Fibroblast of lung (primary cell): ENCODE data around the gene NUDT7. TPM values are rescaled to one million over a fixed set of nuclear protein-coding genes. Genes with fewer than 3 reads are reported as not detected.

Source experiments
- DNase-seq, 2 donors: peaks; one replicate each; pipeline versions ENCODE4 v3.0.0 to v3.0.0-alpha.2; 2010; ENCODE audit warnings: low read depth in 2 of 2
- H2AFZ ChIP-seq: 2 replicates; pipeline ENCODE4 v1.5.1; 2012; ENCODE audit warnings: low read length, control low read depth, inconsistent platforms
- H3K27ac ChIP-seq: 2 replicates; pipeline ENCODE4 v1.5.1; 2011; ENCODE audit warnings: low read length, control low read depth; ENCODE audit not compliant: insufficient read depth
- H3K27me3 ChIP-seq: 2 replicates; pipeline ENCODE4 v1.5.1; 2011; ENCODE audit warnings: mild to moderate bottlenecking, low read length; ENCODE audit not compliant: control insufficient read depth, insufficient read depth
- H3K36me3 ChIP-seq: 2 replicates; pipeline ENCODE4 v1.5.1; 2011; ENCODE audit warnings: low read length; ENCODE audit not compliant: control insufficient read depth, insufficient read depth
- H3K4me1 ChIP-seq: 2 replicates; pipeline ENCODE4 v1.5.1; 2011; ENCODE audit warnings: low read length; ENCODE audit not compliant: control insufficient read depth, insufficient read depth; ENCODE audit errors: extremely low read depth
- H3K4me2 ChIP-seq: 2 replicates; pipeline ENCODE4 v1.5.1; 2011; ENCODE audit warnings: low read length, control low read depth; ENCODE audit not compliant: insufficient read depth; ENCODE audit errors: extremely low read depth
- H3K4me3 ChIP-seq, 4 experiments: fragments of 200-600 bp in 1 of 4; sonication (generic) in 1 of 4; replicated peaks in 1 of 4; 2 replicates each; pipeline ENCODE4 v1.5.1; 2011 to 2016; ENCODE audit warnings: low read length in 4 of 4, low read depth in 3 of 4, mild to moderate bottlenecking in 3 of 4, control low read depth in 2 of 4, inconsistent platforms in 1 of 4, mixed read lengths in 1 of 4; ENCODE audit not compliant: insufficient read depth in 1 of 4; ENCODE audit errors: control extremely low read depth in 1 of 4
- H3K79me2 ChIP-seq: 2 replicates; pipeline ENCODE4 v1.5.1; 2012; ENCODE audit warnings: mild to moderate bottlenecking, low read length, inconsistent platforms; ENCODE audit not compliant: control insufficient read depth, insufficient read depth
- H3K9ac ChIP-seq: 2 replicates; pipeline ENCODE4 v1.5.1; 2011; ENCODE audit warnings: mild to moderate bottlenecking, low read length, control low read depth; ENCODE audit not compliant: insufficient read depth
- H3K9me3 ChIP-seq: 2 replicates; pipeline ENCODE4 v1.5.1; 2012; ENCODE audit warnings: low read depth, low read length; ENCODE audit not compliant: control insufficient read depth, insufficient read depth
- H4K20me1 ChIP-seq: 2 replicates; pipeline ENCODE4 v1.5.1; 2011; ENCODE audit warnings: low read length; ENCODE audit not compliant: control insufficient read depth, insufficient read depth; ENCODE audit errors: extremely low read depth
- EZH2 ChIP-seq: IDR thresholded peaks from 2 replicates; pipeline ENCODE4 v1.5.1; 2012; ENCODE audit warnings: low read length, control low read depth, mild to moderate bottlenecking; ENCODE audit errors: missing control alignments
- polyA plus RNA-seq, 2 donors: library from polyadenylated mRNA; depleted of rRNA in 1 of 2; stranded (reverse) in 1 of 2; unstranded in 1 of 2; fragments of >200 nt; gene quantifications; 2 replicates each; pipeline ENCODE4 v1.2.1, GENCODE V29; 2011 to 2012; ENCODE audit warnings: missing spikeins in 1 of 2
- total RNA-seq: library from RNA; depleted of rRNA; stranded (reverse); fragments of >200 nt; gene quantifications from 2 replicates; pipeline ENCODE4 v1.2.1, GENCODE V29; 2014
- TF ChIP-seq, protein P1 (sequence below), 2 donors: IDR thresholded peaks in 1 of 2; conservative IDR thresholded peaks in 1 of 2; 1 replicate in 1 of 2; 2 replicates in 1 of 2; pipeline ENCODE4 v1.5.1; 2011 to 2012; ENCODE audit warnings: low read length in 2 of 2, control low read depth in 1 of 2, inconsistent platforms in 1 of 2, low read depth in 1 of 2, mild to moderate bottlenecking in 1 of 2

Gene NUDT7
- total and polyA plus RNA-seq, 2 donors (not counting 1 experiment from before 2014, with no cell fraction given), result 15.2 to 21.5 TPM

DNA sequence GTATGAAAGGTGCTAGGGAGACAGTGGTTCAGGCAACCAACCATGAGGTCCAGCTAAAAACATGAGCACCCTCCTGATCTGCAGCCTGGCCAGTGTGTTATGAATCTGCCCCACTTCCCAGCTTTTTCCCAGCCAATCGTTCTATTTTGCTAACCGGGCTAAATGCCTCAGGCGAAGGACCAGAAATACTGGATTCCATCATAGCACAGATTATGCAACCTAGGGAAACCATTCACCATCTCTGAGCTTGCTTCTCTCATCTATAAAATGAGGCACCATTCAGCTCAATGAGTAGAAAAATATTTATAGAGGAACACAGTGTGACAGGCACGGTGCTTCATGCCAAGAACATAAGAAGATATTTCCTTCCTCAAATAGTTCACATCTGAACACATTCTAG is 45.2 kb upstream of the NUDT7 start:
- Histone ChIP-seq H3K9me3 (no peaks in the 10 kb centered on the region), H3K36me3 (no peaks in the 10 kb centered on the region), H3K79me2 (no peaks in the 10 kb centered on the region), H2AFZ (no peak overlapping the region), H3K4me1 (peaks cover 2% of the 10 kb centered on the region), H3K27ac (no peak overlapping the region), H3K9ac (no peak overlapping the region), H3K4me2 (no peak overlapping the region), H3K4me3 (no peak overlapping the region), H4K20me1 (no peaks in the 10 kb centered on the region), H3K27me3 (no peaks in the 10 kb centered on the region)
- peak in 1 of 2 donors; percentile 16 for DNase-seq
- TF ChIP-seq, protein P1, sequence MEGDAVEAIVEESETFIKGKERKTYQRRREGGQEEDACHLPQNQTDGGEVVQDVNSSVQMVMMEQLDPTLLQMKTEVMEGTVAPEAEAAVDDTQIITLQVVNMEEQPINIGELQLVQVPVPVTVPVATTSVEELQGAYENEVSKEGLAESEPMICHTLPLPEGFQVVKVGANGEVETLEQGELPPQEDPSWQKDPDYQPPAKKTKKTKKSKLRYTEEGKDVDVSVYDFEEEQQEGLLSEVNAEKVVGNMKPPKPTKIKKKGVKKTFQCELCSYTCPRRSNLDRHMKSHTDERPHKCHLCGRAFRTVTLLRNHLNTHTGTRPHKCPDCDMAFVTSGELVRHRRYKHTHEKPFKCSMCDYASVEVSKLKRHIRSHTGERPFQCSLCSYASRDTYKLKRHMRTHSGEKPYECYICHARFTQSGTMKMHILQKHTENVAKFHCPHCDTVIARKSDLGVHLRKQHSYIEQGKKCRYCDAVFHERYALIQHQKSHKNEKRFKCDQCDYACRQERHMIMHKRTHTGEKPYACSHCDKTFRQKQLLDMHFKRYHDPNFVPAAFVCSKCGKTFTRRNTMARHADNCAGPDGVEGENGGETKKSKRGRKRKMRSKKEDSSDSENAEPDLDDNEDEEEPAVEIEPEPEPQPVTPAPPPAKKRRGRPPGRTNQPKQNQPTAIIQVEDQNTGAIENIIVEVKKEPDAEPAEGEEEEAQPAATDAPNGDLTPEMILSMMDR (conservative IDR thresholded peaks at IDR 0.05 in 1 of 2, IDR thresholded peaks at IDR 0.05 in 1 of 2; ENCODE audit: low read depth in 1 of 2, low read length in 2 of 2), result no peak
- TF ChIP-seq EZH2, result no peak

GRCh38 chr16:77679391-77679790 is 42.9 kb upstream of the NUDT7 start:
- no peak for DNase-seq
- peaks cover 2% of the 10 kb centered on the region for H3K27me3 ChIP-seq
- no peak overlapping the region for H3K9ac ChIP-seq
- no peak overlapping the region for H3K4me2 ChIP-seq
- H3K9me3 ChIP-seq, result no peaks in the 10 kb centered on the region
- H3K4me3 ChIP-seq, result no peak overlapping the region
- no peaks in the 10 kb centered on the region for H4K20me1 ChIP-seq
- H3K36me3 ChIP-seq, result no peaks in the 10 kb centered on the region
- TF ChIP-seq, protein P1 (conservative IDR thresholded peaks at IDR 0.05 in 1 of 2, IDR thresholded peaks at IDR 0.05 in 1 of 2; ENCODE audit: low read depth in 1 of 2, low read length in 2 of 2), result no peak
- TF ChIP-seq EZH2, result no peak
- H2AFZ ChIP-seq, result no peak overlapping the region
- no peak overlapping the region for H3K27ac ChIP-seq
- no peaks in the 10 kb centered on the region for H3K79me2 ChIP-seq
- peaks cover 2% of the 10 kb centered on the region for H3K4me1 ChIP-seq

DNA sequence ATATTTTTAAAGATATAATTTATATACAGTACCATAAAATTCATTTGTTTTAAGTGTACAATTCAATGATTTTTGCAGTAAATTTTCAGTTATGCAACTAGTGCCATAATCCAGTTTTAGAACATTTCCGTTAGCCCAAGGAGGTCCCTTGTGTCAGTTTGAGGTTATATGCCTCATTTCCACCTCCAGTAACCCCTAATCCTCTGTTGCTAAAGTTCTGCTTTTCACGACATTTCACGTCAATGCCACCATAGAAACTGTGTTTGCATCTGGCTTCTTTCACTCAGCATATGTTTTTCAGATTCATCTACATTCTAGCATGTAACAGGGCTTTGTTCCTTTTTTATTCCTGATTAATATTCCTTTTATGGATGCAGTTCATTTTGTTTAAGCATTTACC is 42.4 kb upstream of the NUDT7 start:
- Histone ChIP-seq H2AFZ (no peak overlapping the region), H3K27ac (no peak overlapping the region), H3K27me3 (peaks cover 2% of the 10 kb centered on the region), H3K36me3 (no peaks in the 10 kb centered on the region), H3K4me3 (no peak overlapping the region), H3K9ac (no peak overlapping the region), H3K4me1 (peaks cover 2% of the 10 kb centered on the region), H4K20me1 (no peaks in the 10 kb centered on the region), H3K79me2 (no peaks in the 10 kb centered on the region), H3K9me3 (no peaks in the 10 kb centered on the region), H3K4me2 (no peak overlapping the region)
- DNase-seq, result peak in 1 of 2 donors; percentile 14
- TF ChIP-seq, protein P1 (conservative IDR thresholded peaks at IDR 0.05 in 1 of 2, IDR thresholded peaks at IDR 0.05 in 1 of 2; ENCODE audit: low read depth in 1 of 2, low read length in 2 of 2), result no peak
- TF ChIP-seq EZH2, result no peak
